ENCODE measurements around the gene INO80. TPM values are rescaled to one million over a fixed set of nuclear protein-coding genes. Genes with fewer than 3 reads are reported as not detected.

The INO80 gene
- total RNA-seq, 1 donor = 24.9 TPM

DNA sequence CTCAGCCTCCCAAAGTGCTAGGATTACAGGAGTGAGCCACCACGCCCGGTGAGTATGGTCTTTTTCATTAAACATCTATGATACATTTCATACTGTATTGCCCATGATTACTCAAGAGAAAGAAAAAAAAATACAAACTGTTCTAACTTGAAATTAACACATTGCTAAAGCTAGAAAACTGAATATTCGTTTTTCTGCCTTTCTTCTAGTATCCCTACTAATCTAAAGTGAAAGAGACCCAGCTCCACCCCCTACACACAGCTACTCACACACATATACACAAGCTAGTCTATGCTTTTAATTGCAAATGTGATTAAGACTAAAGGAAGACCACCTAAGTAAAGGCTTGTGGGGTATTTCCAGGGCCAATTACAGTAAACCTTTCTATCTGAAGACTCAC is 43.1 kb downstream of the INO80 start:
- no peak for DNase-seq (ENCODE audit: low read depth)
- TF ChIP-seq, protein P1, sequence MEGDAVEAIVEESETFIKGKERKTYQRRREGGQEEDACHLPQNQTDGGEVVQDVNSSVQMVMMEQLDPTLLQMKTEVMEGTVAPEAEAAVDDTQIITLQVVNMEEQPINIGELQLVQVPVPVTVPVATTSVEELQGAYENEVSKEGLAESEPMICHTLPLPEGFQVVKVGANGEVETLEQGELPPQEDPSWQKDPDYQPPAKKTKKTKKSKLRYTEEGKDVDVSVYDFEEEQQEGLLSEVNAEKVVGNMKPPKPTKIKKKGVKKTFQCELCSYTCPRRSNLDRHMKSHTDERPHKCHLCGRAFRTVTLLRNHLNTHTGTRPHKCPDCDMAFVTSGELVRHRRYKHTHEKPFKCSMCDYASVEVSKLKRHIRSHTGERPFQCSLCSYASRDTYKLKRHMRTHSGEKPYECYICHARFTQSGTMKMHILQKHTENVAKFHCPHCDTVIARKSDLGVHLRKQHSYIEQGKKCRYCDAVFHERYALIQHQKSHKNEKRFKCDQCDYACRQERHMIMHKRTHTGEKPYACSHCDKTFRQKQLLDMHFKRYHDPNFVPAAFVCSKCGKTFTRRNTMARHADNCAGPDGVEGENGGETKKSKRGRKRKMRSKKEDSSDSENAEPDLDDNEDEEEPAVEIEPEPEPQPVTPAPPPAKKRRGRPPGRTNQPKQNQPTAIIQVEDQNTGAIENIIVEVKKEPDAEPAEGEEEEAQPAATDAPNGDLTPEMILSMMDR (IDR thresholded peaks at IDR 0.05; ENCODE audit: insufficient read depth, low read length) = no peak
- H3K4me3 ChIP-seq (ENCODE audit: low read depth, low read length) = no peak overlapping the region

DNA sequence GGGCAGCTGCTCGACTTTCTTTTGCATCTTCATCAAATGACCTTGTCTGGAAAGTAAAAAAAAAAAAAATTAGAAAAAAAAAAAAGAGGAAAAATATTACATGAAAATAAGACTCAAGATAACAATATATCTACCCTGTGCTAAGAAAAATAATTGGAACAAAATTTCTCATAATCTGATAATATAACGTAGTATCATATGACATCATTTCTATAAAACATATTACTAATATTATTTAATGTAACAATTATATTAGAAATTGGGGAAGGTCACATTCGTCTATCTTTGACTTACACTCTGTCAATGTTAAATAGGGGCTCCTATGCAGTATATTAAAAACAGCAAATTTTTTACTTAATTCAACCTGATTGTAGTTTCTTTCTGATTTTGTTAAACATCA is 44.1 kb downstream of the INO80 start:
- no peak for DNase-seq (ENCODE audit: low read depth)
- TF ChIP-seq, protein P1 (IDR thresholded peaks at IDR 0.05; ENCODE audit: insufficient read depth, low read length) = no peak
- no peak overlapping the region for H3K4me3 ChIP-seq (ENCODE audit: low read depth, low read length)

DNA sequence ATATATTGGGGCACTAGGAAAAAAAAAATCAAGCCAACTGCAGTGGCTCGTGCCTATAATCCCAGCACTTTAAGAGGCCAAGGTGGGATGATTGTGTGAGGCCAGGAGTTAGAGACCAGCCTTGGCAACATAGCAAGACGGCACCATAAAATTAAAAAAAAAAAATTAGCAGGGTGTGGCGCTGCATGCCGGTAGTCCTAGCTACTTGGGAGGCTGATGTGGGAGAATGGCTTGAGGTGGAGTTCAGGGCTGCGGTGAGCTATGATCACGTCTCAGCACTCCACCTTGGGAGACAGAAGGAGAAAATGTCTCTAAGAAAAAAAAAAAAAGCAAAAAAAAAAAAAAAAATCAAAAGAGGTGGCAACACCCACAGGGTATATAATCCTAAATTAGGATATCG is 49.6 kb downstream of the INO80 start:
- TF ChIP-seq, protein P1 (IDR thresholded peaks at IDR 0.05; ENCODE audit: insufficient read depth, low read length) = no peak
- DNase-seq (ENCODE audit: low read depth) = no peak
- H3K4me3 ChIP-seq (ENCODE audit: low read depth, low read length) = no peak overlapping the region

DNA sequence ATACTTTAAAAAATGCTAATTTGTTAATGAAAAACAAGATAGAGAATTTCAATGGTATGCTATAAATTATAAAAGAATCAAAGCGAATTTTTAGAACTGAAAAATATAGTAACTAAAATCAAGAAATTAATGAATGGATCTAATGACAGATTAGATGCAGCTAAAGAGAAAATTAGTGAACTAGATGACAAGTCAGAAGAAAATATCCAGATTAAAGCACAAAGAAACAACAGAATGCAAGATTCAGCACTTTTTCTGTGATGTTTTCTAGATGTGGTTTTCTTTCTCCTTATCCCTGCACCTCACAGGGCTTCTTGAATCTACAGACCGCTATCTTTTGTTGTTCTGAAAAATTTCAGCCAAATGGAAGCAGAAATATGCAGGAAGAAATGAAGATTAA is 54.4 kb downstream of the INO80 start:
- no peak for DNase-seq (ENCODE audit: low read depth)
- H3K4me3 ChIP-seq (ENCODE audit: low read depth, low read length) = no peak overlapping the region
- TF ChIP-seq, protein P1 (IDR thresholded peaks at IDR 0.05; ENCODE audit: insufficient read depth, low read length) = no peak

DNA sequence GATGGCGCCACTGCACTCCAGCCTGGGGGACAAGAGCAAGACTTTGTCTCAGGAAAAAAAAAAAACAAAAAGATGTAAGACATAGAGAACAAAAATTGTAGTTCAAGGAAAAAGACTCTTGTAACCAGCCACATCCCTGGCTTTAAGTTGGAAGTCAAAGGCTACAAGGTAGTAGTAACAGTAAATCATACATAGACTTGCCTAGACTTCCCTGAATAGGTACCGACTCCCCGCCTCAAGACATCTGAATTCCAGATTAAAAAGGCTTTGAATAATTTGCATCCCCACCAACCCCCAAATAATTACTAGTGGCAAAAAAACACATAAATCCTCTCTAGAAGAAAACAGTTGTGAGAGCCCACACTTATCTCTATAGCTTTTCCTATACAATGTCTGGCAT is 55.6 kb downstream of the INO80 start:
- TF ChIP-seq, protein P1 (IDR thresholded peaks at IDR 0.05; ENCODE audit: insufficient read depth, low read length) = no peak
- DNase-seq (ENCODE audit: low read depth) = no peak
- no peak overlapping the region for H3K4me3 ChIP-seq (ENCODE audit: low read depth, low read length)

DNA sequence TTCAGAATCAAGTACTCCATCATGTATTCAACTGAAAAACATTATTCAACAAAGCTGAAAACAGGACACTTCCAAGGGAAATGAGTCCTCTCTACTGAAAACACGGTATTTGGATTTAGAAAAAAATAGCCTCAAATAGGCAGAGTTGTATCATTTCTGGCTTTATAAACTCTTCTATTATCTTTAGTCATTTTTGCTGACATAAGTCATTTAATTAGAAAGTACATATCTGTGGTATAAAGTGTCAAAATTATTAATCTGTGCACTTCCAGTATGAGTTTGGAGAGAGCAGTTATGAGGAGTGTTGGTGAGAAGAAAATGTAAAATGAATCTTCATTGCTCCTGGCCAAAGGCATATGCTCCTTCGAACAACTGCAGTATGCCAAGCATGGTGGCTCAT is 59.3 kb downstream of the INO80 start:
- TF ChIP-seq, protein P1 (IDR thresholded peaks at IDR 0.05; ENCODE audit: insufficient read depth, low read length) = no peak

DNA sequence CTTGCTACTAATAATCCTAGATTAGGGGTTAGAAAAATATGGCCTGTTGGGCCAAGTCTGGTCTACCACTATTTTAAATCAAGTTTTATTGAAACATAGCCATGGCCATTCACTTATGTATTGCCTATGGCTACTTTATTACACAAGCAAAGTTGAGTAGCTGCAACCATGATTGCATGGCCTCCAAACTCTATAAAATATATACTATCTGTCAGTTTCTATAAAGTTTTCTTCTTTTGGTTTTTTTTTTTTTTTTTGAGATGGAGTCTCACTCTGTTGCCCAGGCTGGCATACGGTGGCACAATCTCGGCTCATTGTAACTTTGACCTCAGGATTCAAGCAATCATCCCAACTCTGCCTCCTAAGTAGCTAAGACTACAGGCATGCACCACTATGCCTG is 60.4 kb downstream of the INO80 start:
- no peak overlapping the region for H3K4me3 ChIP-seq (ENCODE audit: low read depth, low read length)
- no peak for DNase-seq (ENCODE audit: low read depth)
- TF ChIP-seq, protein P1 (IDR thresholded peaks at IDR 0.05; ENCODE audit: insufficient read depth, low read length) = no peak

More for the DNA sequence above, 59.3 kb downstream of the INO80 start:
- H3K4me3 ChIP-seq (ENCODE audit: low read depth, low read length) = no peak overlapping the region
- no peak for DNase-seq (ENCODE audit: low read depth)
